Stimulated activated CD8-positive, alpha-beta memory T cell treated with anti-CD3 and anti-CD28 coated beads, Interleukin-12 subunit alpha, Interleukin-12 subunit beta, amount 100 ng/mL, for 24 hours (primary cell): Measurements from ENCODE around the gene FECH.
"Not testable (repeated sequence)": the region's sequence is repeated elsewhere in the genome, so short reads cannot be mapped to it uniquely, and the experiment has no call there.

Source experiments
- DNase-seq: peaks from one replicate; pipeline ENCODE4 v3.0.0-alpha.2; 2020; ENCODE audit errors: extremely low read depth

FECH gene

DNA sequence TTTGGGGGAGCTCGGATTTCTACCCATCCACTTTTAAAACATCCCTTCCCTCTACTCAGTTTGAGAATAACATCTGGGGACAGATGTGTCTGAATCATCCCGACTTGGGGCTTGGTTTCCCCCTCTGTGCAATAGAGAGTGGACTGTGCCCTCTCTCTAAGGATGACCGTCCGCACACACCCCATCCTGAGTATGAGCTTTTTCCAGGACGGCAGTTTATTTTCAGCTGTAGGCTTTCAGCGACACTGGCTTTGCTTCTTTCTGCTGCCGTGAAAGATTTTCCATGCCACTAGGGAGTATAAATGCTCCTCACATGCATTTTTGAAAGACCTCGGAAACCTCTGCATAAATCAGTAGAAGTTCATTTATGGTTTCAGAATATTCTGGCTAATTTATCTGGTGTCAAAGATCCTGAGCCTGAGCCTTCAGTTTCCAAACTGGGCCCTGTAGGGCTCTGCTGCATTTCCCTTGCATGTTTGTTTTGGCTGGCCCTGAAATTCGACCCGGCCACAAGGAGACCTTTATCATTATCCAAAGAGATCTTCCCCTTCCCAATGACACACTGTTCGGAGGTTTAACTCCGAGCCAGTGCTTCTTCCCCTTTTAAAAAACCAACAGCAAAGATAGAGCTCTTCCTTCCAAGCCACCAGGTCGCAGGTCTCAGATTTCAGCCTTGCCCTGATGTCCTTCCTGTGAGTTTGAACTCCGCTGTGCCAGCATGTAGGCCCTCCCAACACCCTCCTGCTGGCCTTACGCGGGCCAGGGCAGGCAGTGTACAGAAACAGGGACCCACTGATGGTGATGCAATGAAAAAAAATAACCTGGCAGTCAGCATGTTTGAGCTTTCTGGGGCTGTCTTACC lies 53.3 kb downstream of the FECH start:
- no peak for DNase-seq

GRCh38 chr18:57529151-57529550 lies 57.4 kb downstream of the FECH start:
- no peak for DNase-seq

GRCh38 chr18:57527556-57528229 lies 58.8 kb downstream of the FECH start:
- DNase-seq, result no peak

DNA sequence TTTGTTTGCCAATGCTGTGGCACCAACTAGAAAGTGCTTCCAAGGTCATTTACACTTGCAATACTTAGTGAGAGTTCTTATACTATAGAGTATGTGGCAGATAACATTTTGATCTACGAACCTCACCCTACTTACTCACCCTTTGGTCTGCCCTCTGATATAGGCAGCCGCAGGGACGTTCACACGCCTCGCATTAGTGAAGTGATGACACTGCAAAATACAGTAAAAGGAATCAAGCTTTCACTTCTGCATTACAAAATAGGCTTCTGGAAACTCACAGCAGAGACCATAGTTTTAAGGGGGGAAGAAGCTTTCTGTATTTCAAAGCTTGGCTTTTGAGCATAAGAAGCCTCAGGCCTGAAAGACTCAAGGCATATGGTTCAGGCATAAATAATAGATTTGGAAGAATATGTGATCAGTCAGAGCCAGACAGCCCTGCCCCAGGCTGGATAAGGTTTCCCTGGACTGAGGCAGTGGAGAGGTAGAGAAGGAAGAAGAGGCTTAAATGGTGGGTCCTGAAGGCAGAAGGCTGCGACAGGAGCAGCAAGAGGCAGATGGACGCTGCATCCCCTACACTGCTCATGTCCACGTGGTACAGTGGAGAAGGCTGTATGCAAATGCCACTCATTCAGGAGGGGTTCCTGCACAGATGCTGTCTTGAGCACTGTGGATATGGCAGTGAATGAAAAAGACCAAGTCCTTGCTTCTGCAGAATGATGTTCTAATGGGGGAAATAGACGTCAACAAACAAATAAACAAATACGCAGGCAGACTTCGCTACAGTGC lies 63.1 kb downstream of the FECH start:
- no peak for DNase-seq

DNA sequence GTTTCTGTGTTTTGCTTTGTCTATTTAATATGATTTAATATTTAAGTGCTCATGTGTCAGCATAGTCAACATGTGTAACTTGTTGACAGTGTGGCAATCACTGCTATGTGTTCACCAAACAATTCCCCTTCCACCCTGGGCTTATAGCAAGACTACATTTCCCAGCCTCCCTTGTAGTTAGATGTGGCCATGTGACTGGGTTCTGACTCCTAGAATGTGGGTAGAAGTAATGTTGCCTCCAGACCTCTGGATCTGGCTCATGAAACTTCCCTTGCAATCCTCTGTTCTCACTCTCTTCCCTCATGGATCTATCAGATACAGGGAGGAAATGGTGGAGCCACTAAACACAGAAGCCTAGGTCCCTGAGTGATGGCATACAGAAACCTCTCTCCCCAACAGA lies 64.2 kb downstream of the FECH start:
- DNase-seq, result not testable (repeated sequence)

GRCh38 chr18:57519668-57520424 lies 66.7 kb downstream of the FECH start:
- no peak for DNase-seq

DNA sequence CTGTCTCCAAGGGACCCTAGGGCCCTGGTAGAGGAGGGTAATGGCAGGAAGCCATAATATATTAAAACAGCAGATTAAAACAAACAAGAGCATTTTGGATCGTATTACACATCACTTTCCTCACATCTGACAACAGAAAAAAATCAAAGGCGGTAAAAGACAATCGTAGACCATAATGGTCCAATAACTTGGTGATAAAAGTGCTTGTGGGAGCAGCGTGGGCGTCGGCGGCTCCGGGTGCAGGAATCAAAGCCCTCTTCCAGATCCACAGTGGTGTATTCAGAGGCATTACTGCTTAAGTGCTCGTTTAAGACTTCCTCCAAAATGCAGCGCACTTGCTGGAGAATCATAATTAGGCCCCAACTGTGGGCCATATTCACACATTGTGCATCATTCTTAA lies 68.0 kb downstream of the FECH start:
- no peak for DNase-seq

DNA sequence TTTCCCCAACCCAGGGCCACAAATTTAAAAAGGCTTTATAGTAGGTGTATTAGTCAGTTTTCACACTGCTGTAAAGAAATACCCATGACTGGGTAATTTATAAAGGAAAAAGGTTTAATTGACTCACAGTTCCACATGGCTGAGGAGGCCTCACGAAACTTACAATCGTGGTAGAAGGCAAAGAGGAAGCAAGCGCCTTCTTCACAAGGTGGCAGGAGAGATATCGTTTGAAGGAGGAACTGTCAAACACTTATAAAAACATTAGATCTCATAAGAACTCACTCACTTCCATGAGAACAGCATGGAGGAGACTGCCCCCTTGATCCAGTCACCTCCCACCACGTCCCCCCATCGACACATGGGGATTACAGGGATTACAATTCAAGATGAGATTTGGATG lies 70.4 kb downstream of the FECH start:
- no peak for DNase-seq

GRCh38 chr18:57505231-57505630 lies 81.3 kb downstream of the FECH start:
- DNase-seq, result no peak

- no peak for DNase-seq
Measured at GRCh38 chr18:57502624-57503023, 83.9 kb downstream of the FECH start.

- DNase-seq, result no peak
Measured at GRCh38 chr18:57498682-57499256, 87.7 kb downstream of the FECH start.
